Stimulated activated CD4-positive, alpha-beta T cell treated with anti-CD3 and anti-CD28 coated beads, TNF-alpha, amount 100 ng/mL, for 1 hour (primary cell): ENCODE data around the gene CTPS2.
"Not testable (repeated sequence)": the region's sequence is repeated elsewhere in the genome, so short reads cannot be mapped to it uniquely, and the experiment has no call there.

Experiments used
- DNase-seq, 3 donors: peaks; one replicate each; pipeline ENCODE4 v3.0.0-alpha.2; 2020; ENCODE audit warnings: low read depth in 3 of 3, low spot score in 1 of 3

Gene CTPS2, protein sequence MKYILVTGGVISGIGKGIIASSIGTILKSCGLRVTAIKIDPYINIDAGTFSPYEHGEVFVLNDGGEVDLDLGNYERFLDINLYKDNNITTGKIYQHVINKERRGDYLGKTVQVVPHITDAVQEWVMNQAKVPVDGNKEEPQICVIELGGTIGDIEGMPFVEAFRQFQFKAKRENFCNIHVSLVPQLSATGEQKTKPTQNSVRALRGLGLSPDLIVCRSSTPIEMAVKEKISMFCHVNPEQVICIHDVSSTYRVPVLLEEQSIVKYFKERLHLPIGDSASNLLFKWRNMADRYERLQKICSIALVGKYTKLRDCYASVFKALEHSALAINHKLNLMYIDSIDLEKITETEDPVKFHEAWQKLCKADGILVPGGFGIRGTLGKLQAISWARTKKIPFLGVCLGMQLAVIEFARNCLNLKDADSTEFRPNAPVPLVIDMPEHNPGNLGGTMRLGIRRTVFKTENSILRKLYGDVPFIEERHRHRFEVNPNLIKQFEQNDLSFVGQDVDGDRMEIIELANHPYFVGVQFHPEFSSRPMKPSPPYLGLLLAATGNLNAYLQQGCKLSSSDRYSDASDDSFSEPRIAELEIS

DNA sequence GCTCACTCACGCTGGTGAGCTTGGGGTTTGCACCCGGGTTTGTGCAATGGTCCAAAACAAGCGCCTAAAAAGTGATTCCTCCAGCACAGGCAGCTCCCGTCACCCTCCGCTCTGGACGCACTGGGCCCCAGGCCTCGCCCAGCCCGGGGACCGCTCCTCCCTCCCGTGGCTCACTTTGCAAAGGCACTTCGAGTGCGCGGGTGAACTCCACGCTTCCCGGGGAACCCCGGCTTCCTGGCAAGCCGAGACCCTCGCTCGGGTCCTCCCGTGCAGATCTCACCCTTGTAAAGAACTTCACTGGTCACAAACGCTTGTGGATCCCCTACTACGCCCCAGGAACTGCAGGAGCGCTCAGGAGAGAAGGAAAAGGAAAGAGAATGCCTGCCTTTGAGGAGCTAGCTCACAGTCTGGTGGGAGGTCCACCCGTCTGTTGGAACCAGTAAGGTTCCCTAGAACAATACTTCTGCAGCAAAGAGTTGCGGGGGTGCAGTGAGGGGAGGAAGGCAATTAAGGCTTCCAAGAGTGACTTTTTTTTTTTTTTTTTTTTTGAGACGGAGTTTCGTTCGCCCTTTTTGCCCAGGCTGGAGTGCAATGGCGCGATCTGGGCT, at the start of gene CTPS2:
TSS of gene CTPS2 (minus strand) at position 122 of the 608 bp plus-strand sequence. CDS start 9,767 bp downstream, outside the sequence.
- DNase-seq, result no peak

DNA sequence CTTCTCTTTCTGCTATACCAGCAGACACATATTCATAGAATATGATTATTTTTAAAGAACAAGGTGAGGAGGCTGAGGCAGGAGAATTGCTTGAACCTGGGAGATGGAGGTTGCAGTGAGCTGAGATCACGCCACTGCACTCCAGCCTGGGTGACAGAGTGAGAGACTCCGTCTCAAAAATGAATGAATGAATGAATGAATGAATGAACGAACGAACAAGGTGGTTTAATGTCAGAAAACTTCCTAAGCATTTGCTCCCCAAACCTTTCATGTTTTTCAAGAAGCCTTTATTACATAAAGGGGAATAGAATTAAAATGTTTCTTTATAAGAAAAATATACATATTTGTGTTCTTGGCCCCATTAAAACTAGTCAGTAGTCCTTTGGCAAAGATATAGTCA, 49.0 kb upstream of the CTPS2 start:
- DNase-seq, result not testable (repeated sequence)

DNA sequence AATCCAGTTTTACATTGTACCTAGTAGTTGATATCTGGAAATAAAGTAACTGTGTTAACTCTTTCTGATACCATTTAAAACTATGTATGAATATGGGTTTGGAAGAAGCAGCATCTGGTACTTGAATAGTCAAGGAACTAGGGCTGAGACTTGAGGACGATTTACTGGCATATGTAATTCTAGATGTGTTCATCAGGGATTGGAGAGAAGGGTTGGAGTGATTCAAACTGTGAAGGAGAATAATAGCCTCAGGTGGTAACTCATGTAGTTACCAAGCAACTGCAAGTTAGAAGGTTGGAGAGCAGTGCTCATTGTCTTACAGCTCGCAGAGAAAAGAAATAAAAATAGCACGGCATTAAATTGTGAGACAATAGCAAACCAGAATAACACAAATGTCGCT, 44.3 kb upstream of the CTPS2 start:
- DNase-seq, result no peak

DNA sequence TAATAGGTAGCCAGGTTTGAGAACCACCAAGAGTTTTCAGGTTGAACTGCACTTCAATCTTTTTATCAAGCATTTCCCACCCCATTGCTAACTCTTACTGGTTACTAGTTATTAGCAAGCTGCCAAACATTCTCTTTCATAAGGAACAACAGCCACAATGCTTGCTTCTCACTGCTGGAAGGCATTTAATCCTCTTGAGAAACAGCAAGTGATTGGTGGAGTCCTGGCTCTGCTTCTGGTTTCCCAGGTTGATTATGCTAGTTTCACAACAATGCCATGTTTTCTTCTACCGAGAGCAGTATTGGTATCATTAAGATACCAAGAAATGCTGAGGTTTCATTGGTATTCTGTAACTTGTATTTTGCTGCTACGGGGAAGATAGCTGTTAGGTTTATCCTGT, 41.5 kb upstream of the CTPS2 start:
- no peak for DNase-seq

DNA sequence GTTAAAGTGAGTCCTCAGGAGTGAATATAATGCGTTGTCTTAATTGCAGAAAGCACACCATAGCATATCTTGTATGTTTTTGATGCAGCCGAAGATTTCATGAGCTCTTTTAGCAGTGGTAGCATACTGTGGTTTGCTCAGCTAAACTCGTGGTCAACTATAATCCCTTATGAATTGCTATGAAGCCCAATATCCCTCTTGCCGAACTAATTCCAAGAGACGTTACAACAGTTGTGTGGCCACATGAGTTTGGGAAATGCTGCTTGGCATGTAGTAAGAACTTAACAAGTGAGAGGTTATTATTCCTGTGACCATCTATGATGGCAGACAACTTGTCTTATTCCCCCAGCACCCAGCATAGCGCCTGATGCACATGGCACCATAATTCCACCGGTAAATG, 37.7 kb upstream of the CTPS2 start:
- DNase-seq, result no peak

DNA sequence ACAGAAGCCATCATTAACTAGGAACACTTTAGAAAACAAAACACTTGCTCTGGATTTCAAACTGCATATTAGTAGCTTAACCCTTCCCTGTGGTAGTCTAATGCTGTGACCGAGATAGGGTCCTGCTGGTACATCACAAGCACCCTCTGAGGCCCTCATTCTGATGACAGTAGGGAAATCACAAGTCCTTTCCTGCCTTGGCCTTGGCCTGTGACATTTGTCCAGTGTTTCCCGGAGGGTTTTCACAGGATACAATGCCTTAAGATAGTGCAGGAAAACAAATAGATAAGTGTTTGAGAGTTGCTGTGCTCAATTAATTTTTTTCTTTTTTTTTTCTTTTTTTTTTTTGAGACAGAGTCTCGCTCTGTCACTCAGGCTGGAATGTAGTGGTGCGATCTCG, 36.0 kb upstream of the CTPS2 start:
- DNase-seq, result no peak

DNA sequence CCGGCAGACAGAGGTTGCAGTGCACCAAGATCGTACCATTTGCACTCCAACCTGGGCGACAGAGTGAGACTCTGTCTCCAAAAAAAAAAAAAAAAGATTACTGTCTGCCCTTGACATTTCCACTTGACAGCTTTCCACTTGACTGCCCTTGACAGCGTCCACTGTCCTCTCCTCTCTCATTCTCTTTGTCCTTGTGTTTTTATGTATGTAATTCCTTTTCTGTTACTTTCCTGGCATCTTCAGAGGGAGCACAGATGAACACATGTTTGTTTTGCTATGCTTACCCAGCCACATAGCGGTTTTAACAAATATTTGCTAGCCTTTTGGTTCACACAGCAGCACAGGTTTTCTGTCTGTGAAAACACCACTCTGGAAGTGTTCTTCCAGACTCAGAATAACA, 33.2 kb upstream of the CTPS2 start:
- no peak for DNase-seq

DNA sequence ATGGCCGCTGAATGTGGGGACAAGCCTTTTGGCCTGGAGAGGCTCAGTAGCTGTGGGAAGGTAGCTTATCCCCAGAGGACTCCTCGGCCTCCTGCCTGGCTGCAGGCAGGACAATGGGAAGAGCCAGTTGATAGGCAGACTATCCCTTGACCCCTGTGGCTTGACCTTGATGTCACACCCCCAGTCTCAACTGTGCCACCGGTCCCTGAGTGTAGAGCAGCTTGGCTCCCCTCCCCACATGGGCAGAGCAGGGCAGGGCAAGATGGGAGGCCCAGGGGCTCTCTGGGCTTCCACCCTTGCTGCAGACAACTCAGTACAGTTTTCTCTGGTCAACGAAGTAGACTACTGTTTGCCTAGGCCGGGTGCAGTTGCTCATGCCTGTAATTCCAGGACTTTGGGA, 32.6 kb upstream of the CTPS2 start:
- no peak for DNase-seq

DNA sequence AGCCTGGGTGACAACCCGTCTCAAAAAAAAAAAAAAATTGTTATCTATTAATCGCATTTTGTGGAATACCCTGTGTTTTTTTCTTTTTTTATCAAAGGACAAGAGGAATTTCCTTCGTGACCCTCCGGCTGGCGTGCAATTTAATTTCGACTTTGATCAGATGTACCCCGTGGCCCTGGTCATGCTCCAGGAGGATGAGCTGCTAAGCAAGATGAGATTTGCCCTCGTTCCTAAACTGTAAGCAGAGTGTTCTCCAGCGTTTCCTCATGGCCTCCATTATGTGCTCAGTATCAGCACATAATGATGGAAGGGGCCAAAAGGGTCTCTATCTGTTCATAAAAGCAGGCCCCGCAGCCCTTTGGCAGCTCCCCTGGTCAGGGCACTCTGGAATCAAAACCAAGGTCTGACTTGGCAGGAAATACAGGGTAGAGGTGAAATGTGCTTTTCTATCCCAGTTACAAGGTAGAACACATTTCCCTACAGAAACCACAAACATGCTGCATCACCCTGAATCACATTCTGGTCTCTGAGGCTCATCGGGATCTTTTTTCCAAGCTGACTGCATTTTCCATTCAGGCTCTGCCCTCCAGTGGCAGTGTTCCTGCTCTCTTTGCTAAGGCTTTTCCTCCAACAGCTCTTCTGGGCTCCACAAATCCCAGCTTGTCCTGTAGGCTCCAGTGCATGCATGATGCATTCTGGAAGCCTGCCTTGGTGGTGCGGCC, 31.3 kb upstream of the CTPS2 start:
- DNase-seq, result no peak

DNA sequence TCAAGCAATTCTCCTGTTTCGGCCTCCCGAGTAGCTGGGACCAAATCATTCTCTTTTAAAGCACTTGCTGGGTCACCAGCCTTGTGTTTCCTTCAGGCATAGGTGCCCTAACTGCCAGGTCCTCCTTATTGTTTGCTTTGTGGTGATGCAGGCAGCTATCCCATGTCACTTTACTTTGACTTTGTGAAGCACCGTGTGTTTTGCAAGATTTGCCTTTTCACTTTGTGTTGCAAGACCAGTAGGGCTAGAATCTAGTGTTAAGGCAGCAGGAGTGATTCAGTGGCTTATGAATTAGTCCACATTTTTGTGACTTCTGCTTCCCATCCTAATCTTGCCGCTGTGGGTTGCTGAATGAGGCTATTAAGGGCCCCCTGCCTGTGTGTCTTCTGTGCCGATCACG, 27.1 kb upstream of the CTPS2 start:
- no peak for DNase-seq

DNA sequence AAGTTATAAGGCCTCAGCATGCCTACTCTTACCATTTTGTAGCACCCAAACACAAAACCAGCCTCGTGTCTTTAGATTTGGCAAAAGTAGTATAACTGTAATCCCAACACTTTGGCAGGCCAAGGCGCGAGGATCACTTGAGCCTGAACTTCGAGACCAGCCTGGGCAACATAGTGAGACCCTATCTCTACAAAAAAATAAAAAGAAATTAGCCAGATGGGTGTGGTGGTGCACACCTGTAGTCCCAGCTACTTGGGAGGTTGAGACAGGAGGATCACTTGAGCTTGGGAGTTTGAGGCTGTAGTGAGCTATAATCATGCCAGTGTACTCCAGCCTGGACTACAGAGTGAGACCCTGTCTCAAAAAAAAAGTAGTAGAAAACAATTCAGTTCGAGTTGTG, 24.6 kb upstream of the CTPS2 start:
- DNase-seq, result no peak

DNA sequence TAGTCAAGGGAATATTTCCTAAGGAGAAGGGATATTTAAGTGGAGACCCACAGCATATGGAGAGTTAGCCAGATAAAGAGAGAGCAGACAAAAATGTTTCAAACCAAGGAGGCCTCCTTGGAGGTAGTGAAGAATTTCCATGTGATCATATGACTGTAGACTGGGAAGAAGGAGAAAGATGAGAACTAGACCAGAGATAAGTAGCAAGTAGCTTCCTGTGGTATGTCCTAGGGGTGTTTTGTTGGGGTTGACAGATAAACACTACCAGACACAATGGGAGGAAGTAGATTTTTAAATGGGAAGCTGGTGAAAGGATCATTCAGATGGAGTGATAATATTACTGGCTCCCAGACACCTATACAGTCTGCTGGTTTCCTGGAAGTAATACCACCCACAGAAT, 20.5 kb upstream of the CTPS2 start:
- no peak for DNase-seq

DNA sequence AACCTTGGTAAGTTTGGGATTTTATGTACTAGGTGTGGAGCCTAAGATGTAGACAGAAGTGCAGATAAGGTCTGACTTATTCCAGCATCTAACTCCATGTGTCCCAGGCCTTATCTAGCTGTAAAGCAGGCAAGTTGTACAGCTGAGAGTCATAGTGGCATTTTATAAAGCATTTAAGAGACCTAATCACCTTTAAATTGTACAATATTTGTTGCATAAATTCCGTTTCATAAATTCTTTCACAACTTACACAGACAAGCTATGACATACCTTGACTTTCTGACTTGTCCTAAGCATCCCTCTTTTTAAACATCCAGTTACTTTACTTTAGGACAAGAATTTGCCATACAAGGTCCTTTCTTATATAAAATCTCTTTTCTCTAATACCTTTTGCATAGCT, 18.0 kb upstream of the CTPS2 start:
- no peak for DNase-seq

DNA sequence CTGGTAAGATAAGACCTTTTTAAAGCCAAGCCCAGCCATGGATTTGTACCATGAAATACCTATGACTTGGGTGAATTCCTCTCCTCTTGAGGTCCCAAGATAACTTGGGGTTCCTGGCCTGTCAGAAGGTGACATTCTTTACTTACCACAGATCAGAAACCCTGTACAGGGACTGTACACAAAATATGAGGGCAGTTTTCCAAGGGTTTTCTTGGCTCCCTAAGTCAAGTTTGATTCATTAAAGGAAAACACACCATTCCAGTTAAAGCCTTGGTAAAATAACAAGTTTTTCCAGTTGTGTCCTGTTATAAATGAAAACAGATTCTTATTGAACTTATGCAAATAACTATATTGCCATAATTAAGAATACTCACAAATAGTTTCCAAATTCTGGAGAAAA, 15.2 kb upstream of the CTPS2 start:
- DNase-seq, result no peak

DNA sequence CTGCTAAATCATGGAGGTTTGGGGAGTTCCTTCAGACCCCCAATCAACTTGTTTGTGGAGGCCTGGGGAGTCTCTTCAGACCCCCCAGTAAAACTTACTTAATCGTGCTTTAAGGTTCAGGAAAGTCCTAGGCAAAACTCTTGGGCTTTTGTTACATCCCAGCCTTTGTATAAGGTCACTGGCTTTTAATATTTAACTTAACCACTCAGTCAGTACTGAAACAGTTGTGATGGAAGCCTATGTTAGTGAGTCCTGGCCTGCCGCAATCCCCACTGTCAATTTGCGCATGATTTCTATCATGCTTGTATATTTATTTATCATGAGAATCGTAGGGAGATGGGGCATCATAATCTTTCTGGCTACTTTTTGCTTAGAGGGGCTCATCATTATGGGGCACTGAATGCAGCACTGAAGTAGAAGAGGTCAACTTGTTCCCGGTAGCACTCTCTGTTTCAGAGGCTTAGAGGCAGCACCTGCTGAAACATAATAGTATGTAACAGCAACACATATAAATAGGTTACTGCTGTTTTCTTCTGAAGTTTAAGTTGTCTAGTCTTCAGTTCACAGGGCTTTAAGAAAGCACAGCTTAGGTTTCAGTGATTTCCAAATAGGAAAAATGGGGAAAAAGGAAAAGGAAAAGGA, 14.0 kb upstream of the CTPS2 start:
- not testable (repeated sequence) for DNase-seq

DNA sequence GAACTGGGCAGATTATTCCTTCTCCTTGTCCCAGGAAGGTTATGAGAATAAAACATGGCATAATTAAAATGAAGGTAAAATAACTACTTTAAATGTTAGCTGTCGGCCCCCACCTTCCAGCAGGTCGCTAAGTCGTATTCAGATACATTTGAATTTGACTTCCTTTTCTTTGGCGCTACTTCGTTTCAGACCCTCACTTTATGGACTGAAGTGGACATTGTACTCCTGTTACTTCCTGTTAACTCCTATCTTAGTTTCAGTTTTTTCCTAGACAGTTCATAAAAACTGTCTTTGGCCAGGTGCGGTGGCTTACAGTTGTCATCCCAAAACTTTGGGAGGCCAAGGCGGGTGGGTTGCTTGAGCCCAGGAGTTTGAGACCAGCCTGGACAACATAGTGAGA, 12.6 kb upstream of the CTPS2 start:
- DNase-seq, result no peak

DNA sequence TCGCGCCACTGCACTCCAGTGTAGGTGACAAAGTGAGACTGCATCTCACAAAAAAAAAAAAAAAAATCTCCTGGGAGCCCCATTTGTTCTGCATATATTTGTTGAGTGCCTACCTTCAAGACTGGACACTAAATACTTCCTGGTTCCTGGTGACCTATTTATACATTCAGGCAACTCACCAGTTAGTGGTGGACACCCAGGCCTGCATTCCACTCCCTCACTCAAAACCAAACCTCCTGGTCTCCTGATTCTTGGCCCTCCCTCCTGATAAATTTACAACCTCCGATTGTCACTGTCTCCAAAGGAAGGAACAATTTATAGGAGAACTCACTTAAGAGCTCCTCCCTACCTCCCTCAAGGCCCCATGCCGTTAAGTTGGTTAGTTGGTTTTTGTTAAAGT, 10.0 kb upstream of the CTPS2 start:
- DNase-seq, result no peak

DNA sequence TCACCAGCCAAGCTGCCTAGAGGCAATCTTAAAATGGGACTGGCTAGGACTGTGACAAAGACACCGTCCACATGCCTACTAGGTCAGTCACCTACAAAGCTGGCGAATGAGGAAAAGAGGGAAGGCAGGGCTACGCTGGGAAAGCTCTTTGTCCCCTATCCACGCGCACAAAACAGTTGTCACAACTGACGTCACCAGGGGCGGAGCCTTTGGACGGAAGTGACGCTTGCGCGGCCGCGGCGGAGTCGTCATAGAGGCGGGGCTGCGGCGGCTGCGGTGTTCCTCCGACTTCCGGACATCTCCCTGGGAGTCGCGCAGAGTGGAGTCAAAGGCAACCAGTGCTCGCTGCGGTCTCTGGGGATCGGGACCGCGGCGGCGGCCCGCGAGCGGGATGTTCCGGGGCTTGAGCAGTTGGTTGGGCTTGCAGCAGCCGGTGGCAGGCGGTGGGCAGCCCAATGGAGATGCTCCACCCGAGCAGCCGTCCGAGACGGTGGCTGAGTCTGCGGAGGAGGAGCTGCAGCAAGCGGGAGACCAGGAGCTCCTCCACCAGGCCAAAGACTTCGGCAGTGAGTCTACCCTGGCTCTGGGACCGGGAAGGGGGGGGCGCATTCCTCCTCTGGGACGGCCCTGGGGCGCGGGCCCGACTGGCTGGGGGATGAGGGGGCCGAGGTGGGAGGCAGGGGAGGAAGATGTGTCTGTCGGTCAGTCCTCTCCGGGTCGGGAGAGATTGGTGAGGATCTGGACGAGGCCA, 7.0 kb upstream of the CTPS2 start, which contains the start of gene SYAP1:
TSS of gene SYAP1 (plus strand) at position 279 of the 751 bp plus-strand sequence. CDS start at position 392, 113 bp downstream.
- peak; percentile 67 to 91 (median 80) for DNase-seq

DNA sequence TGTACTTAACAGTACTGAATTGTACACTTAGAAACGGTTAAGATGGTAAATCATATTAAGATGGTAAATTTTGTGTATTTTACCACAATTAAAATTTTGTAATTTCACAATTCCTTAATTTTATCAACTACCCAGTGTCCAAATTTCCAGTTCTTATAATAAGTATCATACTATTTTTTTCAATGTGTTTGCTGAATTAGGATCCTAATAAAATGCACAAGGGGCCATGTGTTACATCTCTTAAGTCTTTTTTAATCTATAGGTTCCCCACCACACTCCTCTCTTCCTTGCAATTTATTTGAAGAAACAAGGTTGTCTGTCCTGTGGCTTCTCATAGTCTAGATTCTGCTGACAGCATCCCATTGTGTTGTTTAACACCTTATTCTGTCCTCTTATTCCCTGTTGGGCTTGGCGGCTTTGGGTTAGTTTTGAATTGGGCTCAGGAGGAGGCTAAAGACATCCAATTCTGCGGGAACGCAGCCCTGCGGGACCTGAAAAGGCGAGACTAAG, 6.4 kb upstream of the CTPS2 start:
- no peak for DNase-seq

DNA sequence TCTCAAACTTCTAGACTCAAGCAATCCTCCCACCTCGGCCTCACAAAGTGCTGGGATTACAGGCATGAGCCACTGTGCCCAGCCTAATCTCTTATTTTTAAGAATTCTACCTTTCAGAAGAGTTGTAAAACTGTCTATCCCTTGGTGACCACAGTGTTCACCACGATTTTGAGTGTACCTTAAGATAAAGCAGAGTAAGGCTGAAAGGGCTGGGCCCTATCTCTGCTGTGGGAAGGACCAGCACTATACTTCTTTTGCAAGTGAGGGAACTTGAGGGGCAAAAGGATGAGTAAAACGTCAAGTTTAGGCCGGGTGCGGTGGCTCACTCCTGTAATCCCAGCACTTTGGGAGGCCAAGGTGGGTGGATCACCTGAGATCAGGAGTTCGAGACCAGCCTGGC, 4.0 kb upstream of the CTPS2 start:
- DNase-seq, result not testable (repeated sequence)
